ENCODE measurements around the gene TMEM151B.

DNA sequence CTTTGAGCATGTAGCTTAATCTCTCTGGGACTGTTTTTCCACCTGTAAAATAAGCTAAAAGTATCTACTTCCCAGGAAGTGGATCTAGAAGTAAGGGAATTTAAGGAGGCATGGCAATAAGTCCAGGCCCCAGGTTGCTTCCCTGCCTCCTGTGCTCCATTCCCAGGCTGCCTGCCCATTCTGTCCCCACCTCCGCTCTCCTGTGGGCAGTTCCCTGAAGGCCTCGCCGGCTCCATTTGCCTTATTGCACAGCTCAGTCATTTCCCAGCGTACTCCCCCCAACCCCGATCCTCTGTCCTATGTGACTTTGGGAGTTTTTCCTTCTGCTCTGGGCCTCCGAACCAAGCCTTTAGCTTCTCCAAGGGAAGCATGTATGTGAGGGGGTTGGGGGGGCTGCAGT lies 42.2 kb upstream of the TMEM151B start:
- TF ChIP-seq, protein P1, sequence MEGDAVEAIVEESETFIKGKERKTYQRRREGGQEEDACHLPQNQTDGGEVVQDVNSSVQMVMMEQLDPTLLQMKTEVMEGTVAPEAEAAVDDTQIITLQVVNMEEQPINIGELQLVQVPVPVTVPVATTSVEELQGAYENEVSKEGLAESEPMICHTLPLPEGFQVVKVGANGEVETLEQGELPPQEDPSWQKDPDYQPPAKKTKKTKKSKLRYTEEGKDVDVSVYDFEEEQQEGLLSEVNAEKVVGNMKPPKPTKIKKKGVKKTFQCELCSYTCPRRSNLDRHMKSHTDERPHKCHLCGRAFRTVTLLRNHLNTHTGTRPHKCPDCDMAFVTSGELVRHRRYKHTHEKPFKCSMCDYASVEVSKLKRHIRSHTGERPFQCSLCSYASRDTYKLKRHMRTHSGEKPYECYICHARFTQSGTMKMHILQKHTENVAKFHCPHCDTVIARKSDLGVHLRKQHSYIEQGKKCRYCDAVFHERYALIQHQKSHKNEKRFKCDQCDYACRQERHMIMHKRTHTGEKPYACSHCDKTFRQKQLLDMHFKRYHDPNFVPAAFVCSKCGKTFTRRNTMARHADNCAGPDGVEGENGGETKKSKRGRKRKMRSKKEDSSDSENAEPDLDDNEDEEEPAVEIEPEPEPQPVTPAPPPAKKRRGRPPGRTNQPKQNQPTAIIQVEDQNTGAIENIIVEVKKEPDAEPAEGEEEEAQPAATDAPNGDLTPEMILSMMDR (IDR thresholded peaks at IDR 0.05) = no peak
- no peak for TF ChIP-seq POLR2A (IDR thresholded peaks at IDR 0.05)
- no peak for TF ChIP-seq POLR2AphosphoS5 (IDR thresholded peaks at IDR 0.05)
- no peak for TF ChIP-seq EP300 (IDR thresholded peaks at IDR 0.05; ENCODE audit: low read depth)

All from transverse colon (tissue), 4 donors.